Muscle of back (tissue), 13 donors: Measurements from ENCODE around the gene DIS3L2. TPM values are rescaled to one million over a fixed set of nuclear protein-coding genes. Genes with fewer than 3 reads are reported as not detected.

Experiments
- DNase-seq, 3 donors: peaks; one replicate each; pipeline versions ENCODE4 v3.0.0 to v3.0.0-alpha.2; 2013
- long read RNA-seq, 9 donors: transcript quantifications; one replicate each; lab custom pipeline, GENCODE V29; 2026
- polyA plus RNA-seq, 10 donors: library from polyadenylated mRNA; unstranded; fragments of 120-200 nt; gene quantifications; one replicate each; pipeline ENCODE4 v1.2.1, GENCODE V29; 2013; ENCODE audit not compliant: insufficient read length in 10 of 10

The DIS3L2 gene
- polyA plus RNA-seq: 10 to 100 TPM; 19.2 to 27.2 (median 23.7) TPM
- long read RNA-seq, donor 1: 0 reads
- long read RNA-seq, donor 2: 0 reads
- long read RNA-seq, donor 3: 0 reads
- long read RNA-seq, donor 4: 0 reads
- long read RNA-seq, donor 5, partial matches to known transcripts: 0 of 2 reads
- long read RNA-seq, donor 5, other reads (novel, unspliced or antisense): 0 of 2 reads
- long read RNA-seq, donor 6: 0 reads
- long read RNA-seq, donor 7, partial matches to known transcripts: 0 of 1 reads
- long read RNA-seq, donor 7, other reads (novel, unspliced or antisense): 0 of 1 reads
- long read RNA-seq, donor 8: 0 reads
- long read RNA-seq, donor 9: 0 reads

GRCh38 chr2:231961349-231962166 lies at the start of gene DIS3L2:
Gene DIS3L2, plus strand, starts transcription at chr2:231961713. Its CDS starts 53,215 bp downstream, at chr2:232014928.
- DNase-seq: peak; percentile 77 to 96 (median 86)

- DNase-seq: no peak
These were observed 47.3 kb upstream of the DIS3L2 start for GRCh38 chr2:231914077-231914690.

GRCh38 chr2:231917280-231918066 lies 44.0 kb upstream of the DIS3L2 start:
- DNase-seq: peak in 1 of 3 donors; percentile 21

- DNase-seq: no peak
These were observed 42.8 kb upstream of the DIS3L2 start for GRCh38 chr2:231918501-231919330.

- DNase-seq: no peak
These were observed 42.0 kb upstream of the DIS3L2 start for GRCh38 chr2:231919341-231920035.

- DNase-seq: no peak
These were observed 41.1 kb upstream of the DIS3L2 start for GRCh38 chr2:231920366-231920765.

GRCh38 chr2:231920795-231921194 lies 40.7 kb upstream of the DIS3L2 start:
- DNase-seq: no peak

- DNase-seq: no peak
These were observed 39.1 kb upstream of the DIS3L2 start for GRCh38 chr2:231922311-231923009.

- no peak for DNase-seq
These were observed 38.5 kb upstream of the DIS3L2 start for GRCh38 chr2:231923010-231923344.

- no peak for DNase-seq
These were observed 37.3 kb upstream of the DIS3L2 start for GRCh38 chr2:231923951-231924888.

GRCh38 chr2:231924889-231925275 lies 36.6 kb upstream of the DIS3L2 start:
- no peak for DNase-seq

GRCh38 chr2:231925303-231926179 lies 36.0 kb upstream of the DIS3L2 start:
- peak; percentile 71 to 94 (median 90) for DNase-seq

GRCh38 chr2:231926180-231926741 lies 35.3 kb upstream of the DIS3L2 start, which contains the start of gene NPPC:
Gene NPPC, minus strand, starts transcription at chr2:231926396. Its CDS starts 147 bp downstream, at chr2:231926249.
- peak; percentile 56 to 92 (median 80) for DNase-seq

- peak in 2 of 3 donors; percentile 42 to 77 for DNase-seq
These were observed 34.5 kb upstream of the DIS3L2 start for GRCh38 chr2:231926761-231927565.

- peak in 1 of 3 donors; percentile 48 for DNase-seq
These were observed 34.0 kb upstream of the DIS3L2 start for GRCh38 chr2:231927566-231927890.

- no peak for DNase-seq
These were observed 33.0 kb upstream of the DIS3L2 start for GRCh38 chr2:231928481-231928880.
